Erythroblast (primary cell): ENCODE results near the gene SLC6A2.

Experiments used
- DNase-seq, 2 experiments: peaks; one replicate each; lab custom pipeline; 2025; lab: John Stamatoyannopoulos, UW
- GATA1 ChIP-seq: IDR thresholded peaks from 2 replicates; pipeline ENCODE4 v1.6.1; 2011; ENCODE audit warnings: low read depth, mild to moderate bottlenecking, control low read depth, low read length, moderate library complexity
- POLR2A ChIP-seq: IDR thresholded peaks from 2 replicates; pipeline ENCODE4 v1.6.1; 2011; ENCODE audit warnings: mild to moderate bottlenecking, low read length

The SLC6A2 gene

DNA sequence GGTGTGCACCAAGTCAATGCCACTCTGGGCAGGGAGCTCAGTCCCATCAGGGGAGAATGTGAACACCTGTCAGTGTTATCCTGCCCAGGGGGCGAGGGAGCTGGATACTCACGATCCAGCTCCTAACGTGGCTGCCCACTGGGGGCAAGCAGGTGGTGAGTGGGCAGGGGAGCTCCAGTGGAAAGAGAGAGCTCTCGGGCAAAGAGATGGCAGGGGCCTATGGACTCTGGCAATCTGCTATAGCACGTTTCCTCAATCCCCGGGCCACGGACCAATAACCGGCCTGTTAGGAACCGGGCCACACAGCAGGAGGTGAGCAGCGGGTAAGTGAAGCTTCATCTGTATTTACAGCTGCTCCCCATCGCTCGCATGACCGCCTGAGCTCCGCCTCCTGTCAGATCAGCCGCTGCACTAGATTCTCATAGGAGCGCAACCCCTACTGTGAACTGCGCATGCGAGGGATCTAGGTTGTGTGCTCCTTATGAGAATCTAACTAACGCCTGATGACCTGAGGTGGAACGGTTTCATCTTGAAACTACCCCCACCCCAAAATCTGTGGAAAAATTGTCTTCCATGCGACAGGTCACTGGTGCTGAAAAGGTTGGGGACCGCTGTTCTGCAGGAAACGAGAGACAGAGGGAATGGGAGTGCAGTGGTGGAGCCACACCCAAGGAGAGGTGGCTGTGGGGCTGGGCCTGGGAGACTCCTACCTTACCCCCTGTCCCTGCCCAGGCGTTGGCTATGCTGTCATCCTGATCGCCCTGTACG is 15.6 kb downstream of the SLC6A2 start:
- DNase-seq, result no peak
- TF ChIP-seq GATA1 (no peak), POLR2A (no peak)

DNA sequence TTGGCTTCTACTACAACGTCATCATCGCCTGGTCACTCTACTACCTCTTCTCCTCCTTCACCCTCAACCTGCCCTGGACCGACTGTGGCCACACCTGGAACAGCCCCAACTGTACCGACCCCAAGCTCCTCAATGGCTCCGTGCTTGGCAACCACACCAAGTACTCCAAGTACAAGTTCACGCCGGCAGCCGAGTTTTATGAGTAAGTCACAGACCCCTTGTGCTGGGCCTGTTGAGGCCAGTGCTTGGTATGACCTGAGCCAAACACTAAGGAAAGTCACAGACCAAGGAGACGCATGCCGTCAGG is 16.1 kb downstream of the SLC6A2 start:
- no peak for DNase-seq
- TF ChIP-seq POLR2A, result no peak
- TF ChIP-seq GATA1, result no peak

DNA sequence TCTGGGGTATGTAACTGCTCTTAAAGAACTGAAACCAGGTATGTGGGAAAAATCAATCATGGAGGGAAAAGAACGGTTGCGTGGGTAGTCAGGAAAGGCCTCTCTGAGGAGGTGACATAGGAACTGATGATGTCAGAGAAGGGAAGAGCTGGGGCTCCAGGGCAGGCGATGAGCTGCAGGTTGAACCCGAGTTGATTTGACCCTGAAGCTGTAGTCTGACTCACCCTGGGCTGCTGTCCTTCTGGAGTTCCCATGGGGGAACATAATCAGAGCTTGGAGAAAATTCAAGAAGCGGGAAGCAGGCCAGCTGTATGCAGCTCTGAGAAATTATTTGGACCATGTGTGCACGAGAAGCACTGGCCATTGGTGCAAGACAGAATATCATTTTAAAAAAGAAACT is 16.7 kb downstream of the SLC6A2 start:
- DNase-seq, result no peak
- TF ChIP-seq POLR2A, result no peak
- TF ChIP-seq GATA1, result no peak

DNA sequence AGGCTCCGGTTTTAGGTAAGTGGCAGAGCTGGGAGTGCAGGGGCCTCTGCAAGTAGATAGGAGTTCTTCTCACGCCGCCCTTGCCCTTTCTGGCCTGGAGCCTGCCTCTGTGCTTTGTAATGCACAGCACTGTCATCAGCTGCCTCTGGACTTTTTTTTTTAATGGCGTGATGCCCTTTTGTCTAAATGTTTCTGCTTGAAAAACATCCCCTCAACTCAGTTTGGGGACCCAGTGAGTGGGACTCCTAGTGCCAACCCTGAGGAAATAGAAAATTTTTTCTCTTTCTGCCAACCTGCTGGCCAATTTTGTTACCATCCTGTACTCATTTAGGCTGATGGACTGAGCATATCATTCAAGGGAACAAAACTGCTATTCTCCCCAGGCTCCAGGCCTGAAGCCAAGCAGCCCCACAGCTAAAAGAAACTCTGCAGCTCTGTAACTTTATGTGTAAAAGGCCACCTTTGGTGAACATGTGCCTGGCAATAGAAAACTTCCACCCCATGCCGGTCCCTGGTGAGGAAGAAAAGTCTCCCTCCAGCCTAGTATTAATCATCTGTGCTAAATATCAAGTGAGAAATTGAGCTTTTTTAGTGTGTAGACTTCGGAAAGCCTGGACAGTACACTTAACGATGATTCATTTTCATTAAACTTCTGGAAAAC is 22.5 kb downstream of the SLC6A2 start:
- no peak for TF ChIP-seq GATA1
- TF ChIP-seq POLR2A, result no peak
- no peak for DNase-seq

DNA sequence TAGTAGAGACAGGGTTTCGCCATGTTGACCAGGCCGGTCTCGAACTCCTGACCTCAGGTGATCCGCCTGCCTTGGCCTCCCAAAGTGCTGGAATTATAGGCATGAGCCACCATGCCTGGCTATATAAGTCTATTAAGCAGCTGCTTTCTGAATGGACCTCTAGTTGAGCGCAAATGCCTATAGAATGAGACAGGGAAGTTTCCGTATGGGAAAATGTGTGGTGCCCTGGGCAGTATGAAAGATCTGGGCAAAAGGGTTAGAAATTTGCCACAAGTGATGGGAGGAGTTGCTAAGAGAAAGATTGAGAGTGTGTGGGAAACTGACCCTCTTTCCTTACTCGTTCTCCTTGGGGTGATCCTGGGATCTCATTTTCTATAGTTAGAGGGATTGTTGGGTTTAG is 26.3 kb downstream of the SLC6A2 start:
- TF ChIP-seq POLR2A, result no peak
- TF ChIP-seq GATA1, result no peak
- DNase-seq, result no peak

DNA sequence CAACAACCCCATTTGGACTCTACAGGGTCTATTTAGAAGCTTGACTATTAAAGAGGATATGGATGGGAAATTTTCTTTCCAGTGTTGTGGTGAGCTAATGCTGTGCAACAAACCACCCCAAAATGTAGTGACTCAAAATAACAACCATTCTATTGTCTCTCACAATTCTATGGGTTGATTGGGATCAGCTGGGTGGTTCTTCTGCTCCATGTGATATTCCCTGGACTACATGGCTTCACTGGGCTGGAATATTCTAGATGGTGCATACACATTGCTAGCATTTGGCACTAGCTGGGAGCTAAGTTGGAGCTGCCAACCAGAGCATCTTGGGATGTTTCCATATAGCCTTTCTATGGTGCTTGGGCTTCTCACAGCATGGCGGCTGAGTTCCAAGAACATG is 30.2 kb downstream of the SLC6A2 start:
- no peak for TF ChIP-seq POLR2A
- DNase-seq, result no peak

DNA sequence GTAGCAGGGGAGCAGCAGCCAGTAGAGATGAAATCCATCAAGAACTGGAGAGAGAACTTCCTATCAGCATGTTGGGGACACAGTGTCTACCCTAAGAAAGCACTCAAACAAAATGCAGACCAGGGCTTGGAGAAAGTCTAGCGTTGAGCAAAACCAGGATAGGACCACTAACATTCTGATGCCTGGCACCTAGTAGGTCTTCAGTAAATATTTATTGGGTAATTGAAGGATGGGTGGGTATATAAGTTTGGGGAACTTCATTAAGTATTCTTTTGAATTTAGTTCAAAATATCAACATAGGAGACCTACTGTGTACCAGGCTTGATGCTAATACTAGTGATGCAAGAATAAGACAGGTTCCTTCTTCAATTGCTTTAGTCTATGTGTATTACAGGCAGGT is 30.9 kb downstream of the SLC6A2 start:
- no peak for DNase-seq
- TF ChIP-seq POLR2A, result no peak
- no peak for TF ChIP-seq GATA1

DNA sequence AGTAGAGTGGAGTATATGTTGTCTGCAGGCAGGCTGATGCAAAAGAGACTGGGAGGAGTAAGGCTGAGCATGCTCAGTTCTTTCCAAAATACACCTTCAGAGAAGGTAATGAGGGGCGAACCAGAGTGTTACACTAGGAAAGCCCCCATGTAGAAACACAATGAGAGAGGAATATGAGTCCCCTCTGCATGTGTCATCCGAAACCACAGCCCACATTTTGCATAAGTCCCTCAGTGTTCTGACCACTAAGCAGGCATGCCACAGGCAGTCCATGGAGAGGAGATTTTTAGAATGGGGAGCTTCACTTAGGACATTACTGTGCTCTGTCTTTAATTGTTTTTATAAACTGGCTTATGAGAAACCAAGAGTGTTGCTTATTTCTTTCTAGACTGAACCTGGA is 32.0 kb downstream of the SLC6A2 start:
- no peak for DNase-seq
- TF ChIP-seq POLR2A, result no peak
- TF ChIP-seq GATA1, result no peak

DNA sequence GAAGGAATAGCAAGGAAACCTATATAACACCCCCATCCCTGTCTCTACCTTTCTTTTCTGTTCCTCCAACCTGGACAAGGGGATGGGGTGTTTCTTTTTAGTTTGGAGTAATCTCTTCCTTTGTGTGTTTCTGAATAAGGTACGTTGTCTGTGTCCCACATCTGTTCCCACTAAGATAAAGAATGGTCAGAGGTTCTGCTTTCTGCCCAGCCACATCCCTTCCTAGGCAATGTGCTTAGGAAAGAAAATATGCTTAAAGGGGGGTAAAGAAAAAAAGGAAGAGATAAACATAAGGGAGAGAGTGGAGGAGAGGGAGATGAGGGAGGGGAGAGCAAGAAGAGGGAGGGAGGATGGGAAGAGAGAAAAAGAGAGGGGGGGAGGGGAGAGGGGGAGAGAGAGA is 35.1 kb downstream of the SLC6A2 start:
- TF ChIP-seq GATA1 (no peak), POLR2A (no peak)
- DNase-seq, result no peak

DNA sequence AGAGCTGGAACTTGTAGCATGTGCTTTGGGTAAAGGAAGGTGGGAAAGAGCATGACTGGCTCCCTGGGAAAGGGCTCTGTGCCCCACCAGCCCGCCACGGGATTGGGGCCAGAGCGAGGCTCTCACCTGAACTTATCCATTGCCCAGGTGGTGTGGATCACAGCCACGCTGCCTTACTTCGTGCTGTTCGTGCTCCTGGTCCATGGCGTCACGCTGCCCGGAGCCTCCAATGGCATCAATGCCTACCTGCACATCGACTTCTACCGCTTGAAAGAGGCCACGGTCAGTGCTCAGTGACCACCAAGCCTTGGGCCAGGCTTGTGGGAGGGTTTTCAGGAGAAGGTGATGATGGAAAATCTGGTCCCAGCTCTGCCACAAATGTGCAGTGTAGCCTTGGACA is 36.0 kb downstream of the SLC6A2 start:
- no peak for TF ChIP-seq POLR2A
- TF ChIP-seq GATA1, result no peak
- DNase-seq, result no peak

DNA sequence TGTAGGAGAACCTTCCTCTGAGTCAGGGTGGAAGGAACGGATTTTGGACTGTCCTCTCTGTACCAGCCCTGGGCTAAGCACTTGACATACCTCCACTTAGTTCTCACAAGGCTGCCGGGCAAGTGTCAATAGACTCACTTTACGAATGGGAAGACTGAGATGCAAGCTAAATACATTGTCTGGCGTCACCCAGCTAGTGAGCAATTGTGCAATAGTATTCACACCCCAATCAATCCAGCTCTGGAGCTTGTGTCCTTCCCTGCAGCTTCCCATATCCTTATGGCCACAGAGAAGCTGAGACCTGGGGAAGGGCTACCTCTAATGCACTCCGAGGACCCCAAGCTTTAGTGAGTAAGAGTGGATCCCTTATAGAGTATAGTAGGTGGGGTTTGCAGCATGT is 39.8 kb downstream of the SLC6A2 start:
- no peak for DNase-seq
- no peak for TF ChIP-seq GATA1
- TF ChIP-seq POLR2A, result no peak

DNA sequence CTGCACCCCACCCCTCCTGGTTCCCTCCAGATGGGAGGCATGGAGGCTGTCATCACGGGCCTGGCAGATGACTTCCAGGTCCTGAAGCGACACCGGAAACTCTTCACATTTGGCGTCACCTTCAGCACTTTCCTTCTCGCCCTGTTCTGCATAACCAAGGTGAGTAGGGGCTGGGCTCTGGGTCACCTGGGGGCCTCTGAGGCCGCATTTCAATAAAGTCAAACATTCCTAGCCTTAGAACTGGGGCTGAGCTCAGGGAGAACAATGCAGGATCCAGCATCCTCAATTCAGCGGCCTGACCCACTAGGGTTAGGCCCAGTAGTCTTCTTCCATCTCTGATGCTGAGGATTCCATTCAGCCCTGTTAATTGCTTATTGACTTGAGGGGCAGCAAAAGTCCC is 42.1 kb downstream of the SLC6A2 start:
- no peak for DNase-seq
- TF ChIP-seq POLR2A (no peak), GATA1 (no peak)

DNA sequence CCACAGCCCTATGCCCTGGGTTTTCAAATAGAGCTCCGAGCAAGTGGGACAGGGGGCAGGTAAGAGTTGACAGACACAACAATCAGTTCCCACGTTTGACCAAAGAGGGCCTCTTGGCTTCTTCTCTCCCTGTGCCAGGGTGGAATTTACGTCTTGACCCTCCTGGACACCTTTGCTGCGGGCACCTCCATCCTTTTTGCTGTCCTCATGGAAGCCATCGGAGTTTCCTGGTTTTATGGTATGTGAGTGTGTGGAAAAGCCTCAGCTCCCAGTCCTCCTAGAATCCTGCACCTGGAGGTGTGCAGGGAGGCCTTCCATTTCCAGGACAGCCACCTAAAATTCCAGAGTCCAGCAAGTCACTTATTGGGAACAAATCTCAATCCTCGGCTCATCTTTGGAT is 42.5 kb downstream of the SLC6A2 start:
- no peak for DNase-seq

DNA sequence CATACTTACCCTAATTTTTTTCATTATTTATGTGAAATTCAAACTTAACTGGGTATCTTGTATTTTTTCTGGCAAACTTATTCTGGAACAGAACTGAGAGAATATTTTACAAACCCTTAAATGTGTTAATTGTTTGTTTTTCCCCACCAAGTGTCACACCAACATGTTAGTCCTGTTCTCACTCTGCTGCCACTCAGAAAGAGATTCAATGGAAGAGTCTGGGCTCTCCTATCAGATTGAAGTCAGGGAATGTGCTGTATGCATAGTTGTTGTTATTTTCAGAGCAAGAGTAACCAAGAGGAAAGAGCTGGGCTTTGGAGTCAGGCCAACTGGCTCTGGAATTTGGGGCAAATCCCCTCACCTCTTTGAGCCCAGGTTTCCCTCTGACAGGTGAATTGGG is 43.2 kb downstream of the SLC6A2 start:
- DNase-seq, result no peak
- TF ChIP-seq POLR2A (no peak), GATA1 (no peak)

More for the DNA sequence above, 42.5 kb downstream of the SLC6A2 start:
- TF ChIP-seq POLR2A, result no peak
- no peak for TF ChIP-seq GATA1

DNA sequence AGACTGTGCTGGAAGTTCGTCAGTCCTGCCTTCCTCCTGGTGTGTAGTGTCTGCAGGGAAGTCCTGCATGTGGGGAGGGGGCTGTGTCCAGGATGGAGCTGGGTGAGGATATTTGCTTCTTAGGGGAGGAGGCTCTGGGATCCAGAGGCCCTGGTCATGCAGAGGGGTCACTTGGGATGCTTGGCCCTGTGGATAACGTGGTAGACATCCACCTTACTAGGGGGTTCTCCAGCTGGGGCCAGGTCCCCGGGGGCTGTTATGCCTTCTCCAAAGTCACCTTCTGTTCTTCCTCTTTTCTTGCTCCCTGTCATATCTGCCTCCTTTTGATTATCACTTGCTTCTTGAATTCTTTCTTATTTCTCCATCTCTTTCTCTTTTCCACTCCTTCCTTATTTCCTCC is 43.8 kb downstream of the SLC6A2 start:
- TF ChIP-seq POLR2A (no peak), GATA1 (no peak)
- DNase-seq, result no peak

DNA sequence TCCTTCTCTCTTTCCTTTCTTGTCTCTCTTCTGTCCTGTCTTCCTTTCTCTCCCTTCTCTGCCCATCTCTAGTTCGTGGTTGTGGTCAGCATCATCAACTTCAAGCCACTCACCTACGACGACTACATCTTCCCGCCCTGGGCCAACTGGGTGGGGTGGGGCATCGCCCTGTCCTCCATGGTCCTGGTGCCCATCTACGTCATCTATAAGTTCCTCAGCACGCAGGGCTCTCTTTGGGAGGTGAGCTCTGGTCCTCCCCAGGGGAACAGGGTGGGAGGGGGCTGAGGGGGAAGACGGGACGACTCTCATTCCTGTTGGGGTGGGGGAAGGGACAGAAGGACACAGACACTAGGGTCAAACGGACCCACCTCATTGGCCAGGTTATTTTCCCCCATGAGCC is 44.3 kb downstream of the SLC6A2 start:
- TF ChIP-seq GATA1 (no peak), POLR2A (no peak)
- DNase-seq, result no peak
